ENCODE data around the gene GALC.

DNA sequence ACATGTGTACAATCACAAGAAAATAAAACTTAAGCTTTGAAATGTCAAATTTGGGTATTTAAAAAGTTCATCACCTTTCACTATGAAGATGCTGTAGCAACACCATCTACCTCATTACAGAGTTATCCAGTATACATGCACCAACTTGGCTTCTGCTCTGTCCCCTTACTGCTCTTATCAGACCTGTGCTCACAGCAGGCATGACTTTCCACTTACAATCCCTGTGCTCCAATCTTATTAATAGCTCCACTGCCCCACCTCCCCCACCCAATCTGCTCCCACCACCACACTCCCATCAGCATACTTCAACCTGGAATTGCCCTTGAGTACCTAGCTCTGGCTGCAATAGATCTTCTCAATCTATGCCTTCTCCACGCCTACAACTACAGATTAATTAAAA is 13.3 kb downstream of the GALC start:
- TF ChIP-seq, protein P1, sequence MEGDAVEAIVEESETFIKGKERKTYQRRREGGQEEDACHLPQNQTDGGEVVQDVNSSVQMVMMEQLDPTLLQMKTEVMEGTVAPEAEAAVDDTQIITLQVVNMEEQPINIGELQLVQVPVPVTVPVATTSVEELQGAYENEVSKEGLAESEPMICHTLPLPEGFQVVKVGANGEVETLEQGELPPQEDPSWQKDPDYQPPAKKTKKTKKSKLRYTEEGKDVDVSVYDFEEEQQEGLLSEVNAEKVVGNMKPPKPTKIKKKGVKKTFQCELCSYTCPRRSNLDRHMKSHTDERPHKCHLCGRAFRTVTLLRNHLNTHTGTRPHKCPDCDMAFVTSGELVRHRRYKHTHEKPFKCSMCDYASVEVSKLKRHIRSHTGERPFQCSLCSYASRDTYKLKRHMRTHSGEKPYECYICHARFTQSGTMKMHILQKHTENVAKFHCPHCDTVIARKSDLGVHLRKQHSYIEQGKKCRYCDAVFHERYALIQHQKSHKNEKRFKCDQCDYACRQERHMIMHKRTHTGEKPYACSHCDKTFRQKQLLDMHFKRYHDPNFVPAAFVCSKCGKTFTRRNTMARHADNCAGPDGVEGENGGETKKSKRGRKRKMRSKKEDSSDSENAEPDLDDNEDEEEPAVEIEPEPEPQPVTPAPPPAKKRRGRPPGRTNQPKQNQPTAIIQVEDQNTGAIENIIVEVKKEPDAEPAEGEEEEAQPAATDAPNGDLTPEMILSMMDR (IDR thresholded peaks at IDR 0.05; ENCODE audit: insufficient read depth, low read depth, low read length) = no peak
- no peak for TF ChIP-seq EZH2 (IDR thresholded peaks at IDR 0.05; ENCODE audit: insufficient read depth, low read length)

Measured in astrocyte (in vitro differentiated cells and primary cell).